ENCODE measurements around the gene KIF9.
A peak's percentile ranks its signal among the peaks of the same experiment; 100 is the strongest.
"Not testable (repeated sequence)": the region's sequence is repeated elsewhere in the genome, so short reads cannot be mapped to it uniquely, and the experiment has no call there.

KIF9 gene

GRCh38 chr3:47282424-47283192 lies at the start of gene KIF9, which contains the start of gene KLHL18:
KIF9 (minus strand) TSS chr3:47282799; CDS start chr3:47277374, 5,425 bp downstream.
KLHL18 (plus strand) TSS chr3:47282944; CDS start chr3:47282966, 22 bp downstream.
- H3K4me3 ChIP-seq (ENCODE audit: low read depth, low read length): peak within 1 kb of the TSS; percentile 91
- TF ChIP-seq CTCF (IDR thresholded peaks at IDR 0.05; ENCODE audit: borderline replicate concordance, insufficient read depth, low read depth, low read length): no peak

- no peak overlapping the region for H3K4me3 ChIP-seq (ENCODE audit: low read depth, low read length)
- peak; percentile 64; the same call in 1 of the 2 replicates for TF ChIP-seq CTCF (IDR thresholded peaks at IDR 0.05; ENCODE audit: borderline replicate concordance, insufficient read depth, low read depth, low read length)
Observed at GRCh38 chr3:47324278-47324865, 41.8 kb upstream of the KIF9 start.

GRCh38 chr3:47323431-47324277 lies 41.1 kb upstream of the KIF9 start:
- no peak for TF ChIP-seq CTCF (IDR thresholded peaks at IDR 0.05; ENCODE audit: borderline replicate concordance, insufficient read depth, low read depth, low read length)

GRCh38 chr3:47319956-47320355 lies 37.4 kb upstream of the KIF9 start:
- H3K4me3 ChIP-seq (ENCODE audit: low read depth, low read length): no peak overlapping the region
- TF ChIP-seq CTCF (IDR thresholded peaks at IDR 0.05; ENCODE audit: borderline replicate concordance, insufficient read depth, low read depth, low read length): no peak

More at GRCh38 chr3:47323431-47324277, 41.1 kb upstream of the KIF9 start:
- H3K4me3 ChIP-seq (ENCODE audit: low read depth, low read length): no peak overlapping the region

GRCh38 chr3:47318916-47319315 lies 36.3 kb upstream of the KIF9 start:
- no peak for TF ChIP-seq CTCF (IDR thresholded peaks at IDR 0.05; ENCODE audit: borderline replicate concordance, insufficient read depth, low read depth, low read length)
- H3K4me3 ChIP-seq (ENCODE audit: low read depth, low read length): no peak overlapping the region

GRCh38 chr3:47316151-47316550 lies 33.6 kb upstream of the KIF9 start:
- H3K4me3 ChIP-seq (ENCODE audit: low read depth, low read length): not testable (repeated sequence)

GRCh38 chr3:47315069-47315647 lies 32.6 kb upstream of the KIF9 start:
- H3K4me3 ChIP-seq (ENCODE audit: low read depth, low read length): no peak overlapping the region
- TF ChIP-seq CTCF (IDR thresholded peaks at IDR 0.05; ENCODE audit: borderline replicate concordance, insufficient read depth, low read depth, low read length): no peak

All from GM12875 (cell line).